Measurements from ENCODE around the gene FUT2. TPM values are rescaled to one million over a fixed set of nuclear protein-coding genes. Genes with fewer than 3 reads are reported as not detected.

The FUT2 gene
- total and polyA plus RNA-seq, 2 of the 13 experiments (the other 11 are each of a cell fraction or from before 2014, with no cell fraction given) = 0.07 TPM; not detected in 1

GRCh38 chr19:48720613-48721296, 25.0 kb downstream of the FUT2 start (continued):
- TF ChIP-seq HNF1A (IDR thresholded peaks at IDR 0.05; ENCODE audit: low read depth) (no peak), HNF1A (CRISPR knock-in tag; IDR thresholded peaks at IDR 0.05; ENCODE audit: borderline replicate concordance) (0 out of 2 replicates have a peak, but pooled peaks have one; percentile 32), TFDP2 (CRISPR knock-in tag; IDR thresholded peaks at IDR 0.05) (peak; percentile 100), TBL1XR1 (IDR thresholded peaks at IDR 0.05; ENCODE audit: borderline replicate concordance, low read length, partially characterized antibody) (peak; percentile 54), POGZ (CRISPR knock-in tag; IDR thresholded peaks at IDR 0.05) (0 out of 2 replicates have a peak, but pooled peaks have one; percentile 24), ZNF747 (CRISPR knock-in tag; IDR thresholded peaks at IDR 0.05; ENCODE audit: borderline replicate concordance) (no peak), IKZF5 (CRISPR knock-in tag; IDR thresholded peaks at IDR 0.05) (peak; percentile 81), BORCS8-MEF2B (CRISPR knock-in tag; IDR thresholded peaks at IDR 0.05) (peak; percentile 81; the same call in 1 of the 2 replicates), ZNF609 (CRISPR knock-in tag; IDR thresholded peaks at IDR 0.05; ENCODE audit: borderline replicate concordance) (no peak), PAX8 (CRISPR knock-in tag; IDR thresholded peaks at IDR 0.05; ENCODE audit: borderline replicate concordance) (no peak), ZFX (CRISPR knock-in tag; IDR thresholded peaks at IDR 0.05; ENCODE audit: low read depth) (peak; percentile 59; the same call in 1 of the 2 replicates), CBX5 (CRISPR knock-in tag; IDR thresholded peaks at IDR 0.05; ENCODE audit: borderline replicate concordance) (no peak), HOMEZ (CRISPR knock-in tag; IDR thresholded peaks at IDR 0.05; ENCODE audit: low read depth) (peak; percentile 43; the same call in 1 of the 2 replicates), SUZ12 (IDR thresholded peaks at IDR 0.05; ENCODE audit: low read depth, low read length) (peak; percentile 96)
